Osteoblast (primary cell): Measurements from ENCODE around the gene GNB5. TPM values are rescaled to one million over a fixed set of nuclear protein-coding genes. Genes with fewer than 3 reads are reported as not detected.

Experiments used
- DNase-seq: peaks from one replicate; pipeline ENCODE4 v3.0.0; 2011; ENCODE audit warnings: low spot score, mixed read lengths; ENCODE audit not compliant: insufficient read length; ENCODE audit errors: missing footprints
- H2AFZ ChIP-seq: 2 replicates; pipeline ENCODE4 v1.6.0; 2011; ENCODE audit warnings: mild to moderate bottlenecking, low read length
- H3K27ac ChIP-seq: 2 replicates; pipeline ENCODE4 v1.5.1; 2011; ENCODE audit warnings: mild to moderate bottlenecking, low read depth, low read length, moderate library complexity
- H3K27me3 ChIP-seq: 2 replicates; pipeline ENCODE4 v1.6.0; 2012; ENCODE audit warnings: mild to moderate bottlenecking, control low read depth, inconsistent platforms, low read length, moderate library complexity; ENCODE audit not compliant: insufficient read depth
- H3K36me3 ChIP-seq: 2 replicates; pipeline ENCODE4 v1.5.1; 2011; ENCODE audit warnings: mild to moderate bottlenecking, low read length, control low read depth, moderate library complexity; ENCODE audit not compliant: insufficient read depth
- H3K4me1 ChIP-seq: 2 replicates; pipeline ENCODE4 v1.5.1; 2011; ENCODE audit warnings: mild to moderate bottlenecking, low read length, control low read depth, moderate library complexity; ENCODE audit not compliant: insufficient read depth
- H3K4me2 ChIP-seq: 2 replicates; pipeline ENCODE4 v1.6.0; 2011; ENCODE audit warnings: mild to moderate bottlenecking, low read length; ENCODE audit not compliant: insufficient read depth
- H3K4me3 ChIP-seq: fragments of 200-600 bp; sonication (generic); 3 replicates; pipeline ENCODE4 v1.5.1; 2012; ENCODE audit warnings: mild to moderate bottlenecking, low read length, inconsistent platforms; ENCODE audit not compliant: insufficient read depth
- H3K79me2 ChIP-seq: 2 replicates; pipeline ENCODE4 v1.6.0; 2012; ENCODE audit warnings: mild to moderate bottlenecking, low read length, control low read depth, inconsistent platforms; ENCODE audit not compliant: insufficient read depth
- H3K9me3 ChIP-seq: 2 replicates; pipeline ENCODE4 v1.5.1; 2011; ENCODE audit warnings: low read depth, low read length, control low read depth
- H4K20me1 ChIP-seq: 2 replicates; pipeline ENCODE4 v1.6.0; 2012; ENCODE audit warnings: mild to moderate bottlenecking, low read length, control low read depth; ENCODE audit not compliant: insufficient read depth
- CTCF ChIP-seq: IDR thresholded peaks from 2 replicates; pipeline ENCODE4 v1.5.1; 2011; ENCODE audit warnings: mild to moderate bottlenecking, low read depth, low read length, moderate library complexity; ENCODE audit errors: extremely low read depth
- total RNA-seq: library from RNA; depleted of rRNA; stranded (reverse); fragments of >200 nt; gene quantifications from 2 replicates; pipeline ENCODE4 v1.2.3, GENCODE V29; 2012

GNB5 gene
- total RNA-seq, 1 donor: 26.4 TPM

DNA sequence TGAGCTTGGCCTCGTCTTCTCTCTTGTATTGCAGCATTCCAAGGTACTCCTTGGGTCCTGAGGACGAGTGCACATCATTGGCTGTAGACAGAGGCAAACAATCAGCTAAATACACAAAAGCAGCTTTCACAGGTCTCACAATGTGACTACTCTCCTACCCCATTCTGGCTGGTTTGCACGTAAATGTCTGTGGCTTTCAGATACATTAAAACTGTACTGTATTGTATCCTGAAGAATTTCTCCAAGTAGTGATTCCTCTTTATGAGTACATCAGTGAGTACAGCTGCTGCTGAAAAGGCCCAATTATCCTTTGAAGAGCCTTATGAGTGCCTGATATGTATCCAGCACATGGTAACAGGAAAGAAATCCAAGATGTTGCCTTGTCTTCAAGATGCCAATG lies 22.0 kb upstream of the GNB5 start:
- no peak for DNase-seq
- H3K4me3 ChIP-seq: no peak overlapping the region
- TF ChIP-seq CTCF: no peak
- H3K27ac ChIP-seq: no peak overlapping the region
- no peaks in the 10 kb centered on the region for H4K20me1 ChIP-seq
- H3K9me3 ChIP-seq: no peaks in the 10 kb centered on the region
- H3K79me2 ChIP-seq: no peaks in the 10 kb centered on the region
- no peaks in the 10 kb centered on the region for H3K4me1 ChIP-seq
- no peak overlapping the region for H3K4me2 ChIP-seq
- no peaks in the 10 kb centered on the region for H3K36me3 ChIP-seq
- H2AFZ ChIP-seq: no peak overlapping the region
- H3K27me3 ChIP-seq: peaks cover 3% of the 10 kb centered on the region

GRCh38 chr15:52208306-52208946 lies 17.2 kb upstream of the GNB5 start:
- peak; percentile 91 for DNase-seq
- H4K20me1 ChIP-seq: no peaks in the 10 kb centered on the region
- peak; percentile 96 for TF ChIP-seq CTCF
- H2AFZ ChIP-seq: no peak overlapping the region
- H3K36me3 ChIP-seq: no peaks in the 10 kb centered on the region
- H3K9me3 ChIP-seq: no peaks in the 10 kb centered on the region
- H3K4me3 ChIP-seq: no peak overlapping the region
- H3K27ac ChIP-seq: no peak overlapping the region
- no peaks in the 10 kb centered on the region for H3K79me2 ChIP-seq
- H3K4me1 ChIP-seq: no peaks in the 10 kb centered on the region
- peaks cover 3% of the 10 kb centered on the region for H3K27me3 ChIP-seq
- H3K4me2 ChIP-seq: no peak overlapping the region

DNA sequence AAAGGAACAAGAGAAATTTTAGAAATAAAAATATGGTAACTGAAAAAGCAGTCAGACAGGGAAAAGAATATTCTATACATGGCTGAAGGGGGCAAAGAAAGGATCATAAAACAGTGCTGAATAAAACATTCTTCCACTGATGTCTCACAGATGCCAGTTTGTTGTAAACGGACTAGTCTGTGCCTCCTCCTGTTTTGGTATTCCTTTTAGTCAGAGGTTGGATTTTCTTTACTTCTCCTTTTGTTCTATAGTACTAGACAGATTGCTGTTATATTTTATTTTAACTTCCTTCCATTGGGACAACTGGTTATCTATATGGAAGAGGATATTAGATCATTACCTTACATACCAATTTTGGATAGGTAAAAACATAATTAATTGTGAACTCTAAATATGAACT lies 16.0 kb upstream of the GNB5 start:
- TF ChIP-seq CTCF: no peak
- H3K9me3 ChIP-seq: no peaks in the 10 kb centered on the region

GRCh38 chr15:52206446-52206845 lies 15.3 kb upstream of the GNB5 start:
- no peaks in the 10 kb centered on the region for H3K4me1 ChIP-seq

More for the DNA sequence above, 16.0 kb upstream of the GNB5 start:
- Histone ChIP-seq H3K4me1 (no peaks in the 10 kb centered on the region), H2AFZ (no peak overlapping the region), H3K27me3 (no peaks in the 10 kb centered on the region), H3K27ac (no peak overlapping the region), H3K4me3 (no peak overlapping the region), H3K4me2 (no peak overlapping the region), H3K36me3 (no peaks in the 10 kb centered on the region), H4K20me1 (no peaks in the 10 kb centered on the region), H3K79me2 (no peaks in the 10 kb centered on the region)
- no peak for DNase-seq

More at GRCh38 chr15:52206446-52206845, 15.3 kb upstream of the GNB5 start:
- H2AFZ ChIP-seq: no peak overlapping the region
- H3K4me3 ChIP-seq: no peak overlapping the region
- H3K36me3 ChIP-seq: no peaks in the 10 kb centered on the region
- H4K20me1 ChIP-seq: no peaks in the 10 kb centered on the region
- H3K27me3 ChIP-seq: no peaks in the 10 kb centered on the region
- TF ChIP-seq CTCF: no peak
- H3K27ac ChIP-seq: no peak overlapping the region
- no peak overlapping the region for H3K4me2 ChIP-seq
- H3K79me2 ChIP-seq: no peaks in the 10 kb centered on the region
- H3K9me3 ChIP-seq: no peaks in the 10 kb centered on the region
- DNase-seq: no peak
